Suppressor macrophage treated with lipopolysaccharide for 4 hours (primary cell): Measurements from ENCODE around the gene GINS1.

Experiments used
- DNase-seq: peaks from one replicate; pipeline ENCODE4 v3.0.0-alpha.2; 2020

Gene GINS1

DNA sequence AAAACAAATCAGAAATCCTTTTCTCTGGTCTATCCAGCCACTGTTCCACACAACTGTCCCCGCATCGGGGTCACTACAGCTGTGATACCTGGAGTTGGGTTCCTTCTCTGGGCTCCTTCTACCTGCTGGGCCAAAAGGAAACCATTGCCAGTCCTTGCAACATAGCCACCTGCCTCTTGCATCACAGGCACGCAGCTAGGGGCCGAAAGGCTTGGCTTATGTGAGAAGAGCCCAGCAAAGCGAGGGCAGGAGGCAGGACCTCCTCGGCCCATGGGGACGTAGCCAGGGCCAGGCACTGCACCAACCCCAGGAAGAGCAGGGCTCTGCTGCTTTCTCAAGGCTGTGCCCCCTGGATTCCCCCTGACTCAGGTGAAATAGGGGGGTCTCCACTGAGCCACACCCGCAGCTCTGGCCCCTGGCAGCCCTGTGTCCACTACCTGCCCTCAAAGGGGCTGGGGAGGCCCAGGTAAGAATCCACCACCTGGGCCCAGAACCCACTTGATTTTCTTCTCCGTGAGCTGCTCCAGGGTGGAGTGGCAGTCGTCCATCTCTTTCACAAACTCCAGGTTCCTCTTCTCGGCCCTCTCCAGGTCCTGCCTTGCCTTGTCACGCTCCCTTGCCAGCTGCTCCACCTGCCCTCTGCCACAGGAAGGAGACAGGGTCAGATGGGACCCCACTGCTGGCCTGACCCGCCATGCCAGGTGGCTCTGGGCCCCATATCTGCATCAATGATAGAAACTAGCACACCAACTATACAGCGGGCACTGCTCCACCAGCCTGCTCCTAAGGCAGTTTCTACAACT lies 88.9 kb downstream of the GINS1 start:
- DNase-seq, result no peak

DNA sequence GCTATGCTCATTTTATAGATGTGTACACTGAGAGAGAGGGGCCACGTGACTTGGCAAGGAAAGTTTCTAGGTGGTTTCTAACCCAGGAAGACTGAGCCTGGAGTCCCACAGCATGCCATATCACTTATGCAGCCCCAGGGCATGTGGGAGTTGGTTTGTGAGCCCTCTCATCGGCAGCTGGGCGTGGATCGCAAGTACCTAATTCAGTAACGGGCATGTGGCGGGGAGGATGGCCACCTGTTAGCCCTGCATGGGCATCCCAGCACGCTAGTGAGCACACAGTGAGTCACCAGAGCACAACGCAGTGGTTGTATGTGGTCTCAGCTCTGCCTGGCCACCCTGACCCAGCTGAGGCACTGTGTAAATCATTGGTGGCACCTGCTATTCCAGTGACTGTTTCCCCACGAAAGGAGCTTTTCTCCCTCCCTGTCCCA lies 89.5 kb downstream of the GINS1 start:
- no peak for DNase-seq

DNA sequence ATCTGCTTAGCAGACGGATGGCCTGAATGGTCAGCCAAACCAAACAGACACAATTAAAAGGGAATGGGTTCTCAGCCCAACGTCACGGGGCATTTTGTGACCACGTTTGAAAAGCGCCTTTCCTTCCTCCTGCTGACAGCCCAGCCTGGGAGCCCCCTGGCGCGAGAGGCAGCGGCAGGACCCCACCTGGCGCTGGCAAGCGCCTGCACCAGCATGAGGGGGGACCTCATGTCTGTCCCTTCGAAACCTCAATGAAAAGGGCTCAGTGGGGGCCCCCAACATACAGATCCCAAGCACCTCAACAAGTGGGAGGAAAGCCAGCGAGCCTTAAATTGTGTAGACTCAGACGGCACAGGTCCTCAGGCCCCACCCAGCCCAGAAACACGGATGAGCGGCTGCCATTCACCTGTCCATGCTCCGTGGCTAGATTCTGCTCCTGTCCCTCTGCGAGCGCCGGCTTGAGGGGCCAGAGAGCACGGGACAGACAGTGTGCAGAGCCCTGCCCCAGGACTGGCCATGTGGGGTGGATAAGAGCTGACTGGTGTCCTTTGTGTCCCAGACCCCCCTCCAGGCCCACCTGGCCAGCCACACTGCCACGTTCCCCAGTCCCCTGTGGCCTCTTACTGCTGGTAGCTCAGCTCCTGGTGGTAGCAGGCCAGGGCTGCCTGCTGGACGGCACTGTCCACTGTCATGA lies 90.3 kb downstream of the GINS1 start:
- no peak for DNase-seq
